ENCODE results near the gene ATG16L1. TPM values are rescaled to one million over a fixed set of nuclear protein-coding genes. Genes with fewer than 3 reads are reported as not detected.

The ATG16L1 gene
- total RNA-seq, 1 experiment from 2014 or later, result 43.2 TPM

DNA sequence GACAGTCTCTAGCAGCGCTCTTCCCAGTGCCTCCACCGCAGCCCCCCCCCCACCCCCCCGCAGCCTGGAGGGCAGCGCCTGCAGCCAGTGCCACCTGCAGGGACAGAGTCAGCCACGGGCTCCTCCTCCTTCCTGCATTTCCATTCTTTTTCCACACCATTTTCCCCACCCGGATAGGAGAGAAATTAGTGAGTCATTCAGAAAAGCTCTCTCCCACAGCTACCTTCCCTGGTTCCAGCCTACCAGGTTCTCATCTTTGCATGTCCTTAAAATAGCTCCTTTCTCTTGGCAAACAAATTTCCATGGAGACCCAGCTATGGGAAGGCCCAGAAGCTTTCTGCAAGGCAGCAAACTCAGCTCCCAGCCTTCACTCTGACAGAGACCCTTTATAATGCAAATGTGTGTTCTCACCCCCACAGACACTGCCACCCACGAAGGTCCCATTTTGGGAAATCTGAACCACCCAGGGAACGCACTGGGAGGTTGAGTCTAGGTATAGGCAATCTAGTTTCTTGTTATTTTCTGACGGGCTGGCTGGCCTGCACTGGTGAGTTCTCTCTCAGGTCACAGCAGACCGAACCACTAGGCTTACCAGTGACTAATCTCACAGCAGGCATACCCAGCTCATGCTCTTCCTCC is 41.8 kb upstream of the ATG16L1 start:
- peak; percentile 63 for DNase-seq (ENCODE audit: low spot score)
- Histone ChIP-seq H3K4me3 (ENCODE audit: low read depth, low read length, poor library complexity, severe bottlenecking) (no peak overlapping the region), H3K27me3 (replicated peaks; ENCODE audit: insufficient read depth, low read depth, low read length, poor library complexity) (no peaks in the 10 kb centered on the region), H3K4me1 (ENCODE audit: insufficient read depth, low read length, poor library complexity, severe bottlenecking) (peaks cover 16% of the 10 kb centered on the region), H3K9me3 (ENCODE audit: low read depth, low read length, poor library complexity, severe bottlenecking) (no peaks in the 10 kb centered on the region), H3K27ac (ENCODE audit: low read depth, low read length, poor library complexity, severe bottlenecking) (no peak overlapping the region), H3K36me3 (ENCODE audit: insufficient read depth, low read length, poor library complexity, severe bottlenecking) (no peaks in the 10 kb centered on the region)
- ChIA-PET CTCF (no interaction called here), POLR2A (ENCODE audit: low non-redundant PET) (no interaction called here)
- intact Hi-C loops (cut with micrococcal nuclease; ENCODE audit: unreplicated experiment), result no loop called here
- BruUV-seq (replicated peaks), result no TSS peak
- TF ChIP-seq, protein P1, sequence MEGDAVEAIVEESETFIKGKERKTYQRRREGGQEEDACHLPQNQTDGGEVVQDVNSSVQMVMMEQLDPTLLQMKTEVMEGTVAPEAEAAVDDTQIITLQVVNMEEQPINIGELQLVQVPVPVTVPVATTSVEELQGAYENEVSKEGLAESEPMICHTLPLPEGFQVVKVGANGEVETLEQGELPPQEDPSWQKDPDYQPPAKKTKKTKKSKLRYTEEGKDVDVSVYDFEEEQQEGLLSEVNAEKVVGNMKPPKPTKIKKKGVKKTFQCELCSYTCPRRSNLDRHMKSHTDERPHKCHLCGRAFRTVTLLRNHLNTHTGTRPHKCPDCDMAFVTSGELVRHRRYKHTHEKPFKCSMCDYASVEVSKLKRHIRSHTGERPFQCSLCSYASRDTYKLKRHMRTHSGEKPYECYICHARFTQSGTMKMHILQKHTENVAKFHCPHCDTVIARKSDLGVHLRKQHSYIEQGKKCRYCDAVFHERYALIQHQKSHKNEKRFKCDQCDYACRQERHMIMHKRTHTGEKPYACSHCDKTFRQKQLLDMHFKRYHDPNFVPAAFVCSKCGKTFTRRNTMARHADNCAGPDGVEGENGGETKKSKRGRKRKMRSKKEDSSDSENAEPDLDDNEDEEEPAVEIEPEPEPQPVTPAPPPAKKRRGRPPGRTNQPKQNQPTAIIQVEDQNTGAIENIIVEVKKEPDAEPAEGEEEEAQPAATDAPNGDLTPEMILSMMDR (conservative IDR thresholded peaks at IDR 0.05; ENCODE audit: low read depth, low read length), result no peak
- TF ChIP-seq EZH2 (IDR thresholded peaks at IDR 0.05; ENCODE audit: borderline replicate concordance, low read depth, low read length, poor library complexity, severe bottlenecking), result no peak

DNA sequence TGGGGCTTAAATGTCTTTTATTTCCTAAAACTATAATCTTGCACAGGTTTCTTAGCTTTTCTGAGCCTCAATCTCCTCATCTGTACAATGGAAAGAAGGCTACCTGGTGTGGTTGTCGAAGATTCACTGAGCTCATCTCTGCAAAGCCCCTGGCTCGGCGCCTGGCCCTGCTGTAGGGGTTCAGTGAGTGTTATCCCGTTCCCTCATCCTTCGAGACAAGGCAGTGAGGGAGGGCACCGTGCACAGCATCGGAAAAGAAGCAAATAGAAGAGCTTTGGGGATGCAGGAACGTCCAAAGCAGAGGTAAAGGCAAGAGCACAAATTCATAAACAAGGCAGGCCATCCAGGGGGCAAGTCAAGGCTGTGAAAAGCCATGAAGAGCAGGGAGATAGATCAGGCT is 41.2 kb upstream of the ATG16L1 start:
- no TSS peak for BruUV-seq (replicated peaks)
- H3K9me3 ChIP-seq (ENCODE audit: low read depth, low read length, poor library complexity, severe bottlenecking), result no peaks in the 10 kb centered on the region
- no peaks in the 10 kb centered on the region for H3K36me3 ChIP-seq (ENCODE audit: insufficient read depth, low read length, poor library complexity, severe bottlenecking)
- H3K4me1 ChIP-seq (ENCODE audit: insufficient read depth, low read length, poor library complexity, severe bottlenecking), result peaks cover 16% of the 10 kb centered on the region
- CTCF ChIA-PET, result no interaction called here
- no peak for TF ChIP-seq EZH2 (IDR thresholded peaks at IDR 0.05; ENCODE audit: borderline replicate concordance, low read depth, low read length, poor library complexity, severe bottlenecking)
- TF ChIP-seq, protein P1 (conservative IDR thresholded peaks at IDR 0.05; ENCODE audit: low read depth, low read length), result no peak
- POLR2A ChIA-PET (ENCODE audit: low non-redundant PET), result no interaction called here
- H3K27ac ChIP-seq (ENCODE audit: low read depth, low read length, poor library complexity, severe bottlenecking), result no peak overlapping the region
- H3K4me3 ChIP-seq (ENCODE audit: low read depth, low read length, poor library complexity, severe bottlenecking), result no peak overlapping the region
- DNase-seq (ENCODE audit: low spot score), result no peak
- H3K27me3 ChIP-seq (replicated peaks; ENCODE audit: insufficient read depth, low read depth, low read length, poor library complexity), result no peaks in the 10 kb centered on the region
- intact Hi-C loops (cut with micrococcal nuclease; ENCODE audit: unreplicated experiment), result no loop called here

DNA sequence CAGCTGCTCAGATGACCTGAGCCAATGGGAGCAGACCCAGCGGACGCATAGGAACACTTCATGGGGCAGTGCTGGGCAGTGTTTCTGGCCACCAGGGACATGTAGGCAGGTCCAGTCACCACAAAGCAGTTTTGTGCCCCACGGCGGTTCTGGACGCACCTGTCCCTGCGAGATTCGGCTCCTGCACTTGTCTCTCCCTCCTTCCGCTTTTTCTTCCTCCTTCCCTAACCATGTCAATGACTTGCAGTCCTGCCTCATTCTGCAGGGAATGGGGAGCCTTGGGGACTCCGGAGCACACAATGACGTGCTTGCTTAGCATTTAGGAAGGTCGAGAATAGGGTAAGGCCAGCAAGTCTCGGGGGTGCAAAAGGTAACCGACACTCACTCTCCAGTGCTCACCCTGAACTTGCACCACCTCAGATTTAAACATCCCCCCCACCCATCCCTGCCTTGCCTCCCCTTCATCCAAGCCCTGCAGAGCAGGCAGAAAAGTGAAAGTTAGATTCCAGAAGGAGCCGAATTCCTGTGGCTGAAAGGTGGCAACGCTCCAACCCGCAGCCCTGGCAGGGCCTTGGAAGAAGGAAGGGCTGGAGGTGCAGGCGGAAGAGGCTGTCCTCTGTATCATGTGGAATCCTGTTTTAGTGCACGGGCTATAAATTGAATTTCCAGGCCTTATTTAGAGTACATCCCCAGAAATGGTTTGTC is 40.5 kb upstream of the ATG16L1 start:
- Histone ChIP-seq H3K9me3 (ENCODE audit: low read depth, low read length, poor library complexity, severe bottlenecking) (no peaks in the 10 kb centered on the region), H3K4me1 (ENCODE audit: insufficient read depth, low read length, poor library complexity, severe bottlenecking) (peaks cover 16% of the 10 kb centered on the region), H3K4me3 (ENCODE audit: low read depth, low read length, poor library complexity, severe bottlenecking) (no peak overlapping the region), H3K27me3 (replicated peaks; ENCODE audit: insufficient read depth, low read depth, low read length, poor library complexity) (no peaks in the 10 kb centered on the region), H3K27ac (ENCODE audit: low read depth, low read length, poor library complexity, severe bottlenecking) (peak overlapping the region; percentile 54), H3K36me3 (ENCODE audit: insufficient read depth, low read length, poor library complexity, severe bottlenecking) (no peaks in the 10 kb centered on the region)
- CTCF ChIA-PET, result no interaction called here
- no peak for TF ChIP-seq EZH2 (IDR thresholded peaks at IDR 0.05; ENCODE audit: borderline replicate concordance, low read depth, low read length, poor library complexity, severe bottlenecking)
- TF ChIP-seq, protein P1 (conservative IDR thresholded peaks at IDR 0.05; ENCODE audit: low read depth, low read length), result no peak
- DNase-seq (ENCODE audit: low spot score), result peak; percentile 67
- intact Hi-C loops (cut with micrococcal nuclease; ENCODE audit: unreplicated experiment), result no loop called here
- BruUV-seq (replicated peaks), result no TSS peak
- POLR2A ChIA-PET (ENCODE audit: low non-redundant PET), result no interaction called here
